ENCODE results near the gene TNFSF4. TPM values are rescaled to one million over a fixed set of nuclear protein-coding genes. Genes with fewer than 3 reads are reported as not detected.
"Not testable (repeated sequence)": the region's sequence is repeated elsewhere in the genome, so short reads cannot be mapped to it uniquely, and the experiment has no call there.

Gene TNFSF4
- polyA plus RNA-seq, 1 of the 3 experiments (the other 2 are of a cell fraction), result 25.9 TPM

GRCh38 chr1:173153964-173154363, 53.2 kb downstream of the TNFSF4 start:
- H3K36me3 ChIP-seq (replicated peaks in 1 of 2; ENCODE audit: control insufficient read depth in 1 of 2, insufficient read depth in 2 of 2, low read length in 1 of 2); DNase-seq; H3K9ac ChIP-seq; H3K79me2 ChIP-seq (ENCODE audit: insufficient read depth); H3K4me3 ChIP-seq (ENCODE audit: low read depth in 2 of 2, low read length in 1 of 2); H4K20me1 ChIP-seq (ENCODE audit: insufficient read depth); POLR2A ChIA-PET; H3F3A ChIP-seq (replicated peaks; ENCODE audit: insufficient read depth); H3K4me1 ChIP-seq (ENCODE audit: control insufficient read depth in 1 of 2, insufficient read depth in 2 of 2, low read depth in 1 of 2, low read length in 1 of 2); H3K27ac ChIP-seq (ENCODE audit: low read depth in 2 of 2, low read length in 1 of 2); H3K4me2 ChIP-seq; H3K9me2 ChIP-seq; CTCF ChIA-PET; H3K27me3 ChIP-seq (ENCODE audit: insufficient read depth); H2AFZ ChIP-seq (ENCODE audit: low read depth); H3K9me3 ChIP-seq: not testable (repeated sequence)
- 49% methylated on average over 9 of the region's 9 CpGs for WGBS (ENCODE audit: low lambda C conversion rate)

- POLR2A ChIA-PET, result no interaction called here
- H3K9me3 ChIP-seq, result no peaks in the 10 kb centered on the region
These were observed 53.6 kb downstream of the TNFSF4 start for GRCh38 chr1:173153503-173153902.

More at GRCh38 chr1:173153503-173153902, 53.6 kb downstream of the TNFSF4 start:
- Histone ChIP-seq H3K27ac (ENCODE audit: low read depth in 2 of 2, low read length in 1 of 2) (no peak overlapping the region), H3F3A (replicated peaks; ENCODE audit: insufficient read depth) (no peaks in the 10 kb centered on the region), H4K20me1 (ENCODE audit: insufficient read depth) (no peaks in the 10 kb centered on the region), H3K4me1 (ENCODE audit: control insufficient read depth in 1 of 2, insufficient read depth in 2 of 2, low read depth in 1 of 2, low read length in 1 of 2) (no peaks in the 10 kb centered on the region), H3K9ac (no peak overlapping the region), H3K4me3 (ENCODE audit: low read depth in 2 of 2, low read length in 1 of 2) (no peak overlapping the region), H3K27me3 (ENCODE audit: insufficient read depth) (no peaks in the 10 kb centered on the region), H3K36me3 (replicated peaks in 1 of 2; ENCODE audit: control insufficient read depth in 1 of 2, insufficient read depth in 2 of 2, low read length in 1 of 2) (no peaks in the 10 kb centered on the region), H3K4me2 (no peak overlapping the region), H3K9me2 (no peaks in the 10 kb centered on the region), H2AFZ (ENCODE audit: low read depth) (no peak overlapping the region), H3K79me2 (ENCODE audit: insufficient read depth) (no peaks in the 10 kb centered on the region)
- WGBS (ENCODE audit: low lambda C conversion rate), result 36% methylated on average over 2 of the region's 4 CpGs
- CTCF ChIA-PET, result no interaction called here
- no peak for DNase-seq
- TF ChIP-seq YY1 (IDR thresholded peaks at IDR 0.05; ENCODE audit: low read depth), result no peak
- TF ChIP-seq USF2 (IDR thresholded peaks at IDR 0.05; ENCODE audit: borderline replicate concordance, low read depth, low read length), result no peak
- TF ChIP-seq JUND (IDR thresholded peaks at IDR 0.05), result no peak
- TF ChIP-seq, protein P1, sequence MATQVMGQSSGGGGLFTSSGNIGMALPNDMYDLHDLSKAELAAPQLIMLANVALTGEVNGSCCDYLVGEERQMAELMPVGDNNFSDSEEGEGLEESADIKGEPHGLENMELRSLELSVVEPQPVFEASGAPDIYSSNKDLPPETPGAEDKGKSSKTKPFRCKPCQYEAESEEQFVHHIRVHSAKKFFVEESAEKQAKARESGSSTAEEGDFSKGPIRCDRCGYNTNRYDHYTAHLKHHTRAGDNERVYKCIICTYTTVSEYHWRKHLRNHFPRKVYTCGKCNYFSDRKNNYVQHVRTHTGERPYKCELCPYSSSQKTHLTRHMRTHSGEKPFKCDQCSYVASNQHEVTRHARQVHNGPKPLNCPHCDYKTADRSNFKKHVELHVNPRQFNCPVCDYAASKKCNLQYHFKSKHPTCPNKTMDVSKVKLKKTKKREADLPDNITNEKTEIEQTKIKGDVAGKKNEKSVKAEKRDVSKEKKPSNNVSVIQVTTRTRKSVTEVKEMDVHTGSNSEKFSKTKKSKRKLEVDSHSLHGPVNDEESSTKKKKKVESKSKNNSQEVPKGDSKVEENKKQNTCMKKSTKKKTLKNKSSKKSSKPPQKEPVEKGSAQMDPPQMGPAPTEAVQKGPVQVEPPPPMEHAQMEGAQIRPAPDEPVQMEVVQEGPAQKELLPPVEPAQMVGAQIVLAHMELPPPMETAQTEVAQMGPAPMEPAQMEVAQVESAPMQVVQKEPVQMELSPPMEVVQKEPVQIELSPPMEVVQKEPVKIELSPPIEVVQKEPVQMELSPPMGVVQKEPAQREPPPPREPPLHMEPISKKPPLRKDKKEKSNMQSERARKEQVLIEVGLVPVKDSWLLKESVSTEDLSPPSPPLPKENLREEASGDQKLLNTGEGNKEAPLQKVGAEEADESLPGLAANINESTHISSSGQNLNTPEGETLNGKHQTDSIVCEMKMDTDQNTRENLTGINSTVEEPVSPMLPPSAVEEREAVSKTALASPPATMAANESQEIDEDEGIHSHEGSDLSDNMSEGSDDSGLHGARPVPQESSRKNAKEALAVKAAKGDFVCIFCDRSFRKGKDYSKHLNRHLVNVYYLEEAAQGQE (IDR thresholded peaks at IDR 0.05; ENCODE audit: low read depth, low read length), result no peak
- TF ChIP-seq FOXJ3 (CRISPR knock-in tag; IDR thresholded peaks at IDR 0.05), result no peak
- TF ChIP-seq TAF1 (IDR thresholded peaks at IDR 0.05; ENCODE audit: borderline replicate concordance, low read depth, low read length), result no peak
- no peak for TF ChIP-seq NFIC (IDR thresholded peaks at IDR 0.05; ENCODE audit: borderline replicate concordance)
- no peak for TF ChIP-seq RAD21 (IDR thresholded peaks at IDR 0.05; ENCODE audit: low read length)

Data from SK-N-SH (cell line).